K562 treated with DMSO at 1 percent for 48 hours (cell line): ENCODE measurements around the gene ZNG1E. TPM values are rescaled to one million over a fixed set of nuclear protein-coding genes. Genes with fewer than 3 reads are reported as not detected.

Experiments used
- total RNA-seq: library from RNA; unstranded; fragments of 300-600 nt; gene quantifications from 2 replicates; pipeline ENCODE4 v1.2.3, GENCODE V29; 2022; ENCODE audit warnings: low replicate concordance; ENCODE audit errors: extremely low read depth

Gene ZNG1E
- total RNA-seq: not detected in 2 replicates

DNA sequence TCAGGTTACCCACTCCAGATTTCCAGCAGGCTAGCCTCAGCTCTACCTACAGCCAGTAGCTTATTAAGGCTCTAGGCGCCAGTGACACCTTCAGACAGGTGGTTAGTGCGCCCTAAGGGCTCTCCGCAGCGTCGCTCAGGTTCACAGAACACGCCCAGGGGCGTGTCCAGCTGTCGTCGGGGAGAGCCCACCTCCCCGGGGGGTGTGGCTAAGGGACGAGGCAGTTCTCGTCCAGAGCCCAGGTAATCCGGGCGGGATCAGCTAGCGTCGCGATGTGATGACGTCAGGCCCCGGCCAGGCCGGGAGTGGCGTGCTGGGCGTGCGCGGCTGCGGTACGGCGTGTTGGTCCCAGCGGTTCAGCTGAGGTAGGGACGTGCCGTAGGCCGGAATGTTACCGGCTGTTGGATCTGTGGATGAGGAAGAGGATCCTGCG is at the start of gene ZNG1E:
TSS of gene ZNG1E (plus strand) at position 340 of the 433 bp plus-strand sequence. CDS start at position 389, 49 bp downstream.

DNA sequence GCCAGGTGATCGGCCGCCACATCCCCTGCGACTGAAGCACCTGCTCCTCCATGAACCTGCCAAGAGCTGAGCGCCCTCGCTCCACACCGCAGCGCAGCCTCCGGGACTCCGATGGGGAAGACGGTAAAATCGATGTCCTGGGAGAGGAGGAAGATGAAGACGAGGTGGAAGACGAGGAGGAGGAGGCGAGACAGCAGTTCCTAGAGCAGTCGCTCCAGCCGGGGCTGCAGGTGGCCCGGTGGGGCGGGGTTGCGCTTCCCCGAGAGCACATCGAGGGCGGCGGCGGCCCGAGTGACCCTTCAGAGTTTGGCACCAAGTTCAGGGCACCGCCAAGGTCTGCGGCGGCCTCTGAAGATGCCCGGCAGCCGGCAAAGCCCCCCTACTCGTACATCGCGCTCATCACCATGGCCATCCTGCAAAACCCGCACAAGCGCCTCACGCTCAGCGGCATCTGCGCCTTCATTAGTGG is 61.4 kb downstream of the ZNG1E start, which contains the start of gene FOXD4L4:
TSS of gene FOXD4L4 (plus strand) at position 51 of the 469 bp plus-strand sequence. CDS start at position 51, 0 bp downstream.

Other genes with a start within 250 kb of the ZNG1E start
- not detected in 2 replicates for gene FOXD4L4, start 61.2 kb downstream of the ZNG1E start, total RNA-seq